ENCODE data around the gene THADA.

THADA gene

DNA sequence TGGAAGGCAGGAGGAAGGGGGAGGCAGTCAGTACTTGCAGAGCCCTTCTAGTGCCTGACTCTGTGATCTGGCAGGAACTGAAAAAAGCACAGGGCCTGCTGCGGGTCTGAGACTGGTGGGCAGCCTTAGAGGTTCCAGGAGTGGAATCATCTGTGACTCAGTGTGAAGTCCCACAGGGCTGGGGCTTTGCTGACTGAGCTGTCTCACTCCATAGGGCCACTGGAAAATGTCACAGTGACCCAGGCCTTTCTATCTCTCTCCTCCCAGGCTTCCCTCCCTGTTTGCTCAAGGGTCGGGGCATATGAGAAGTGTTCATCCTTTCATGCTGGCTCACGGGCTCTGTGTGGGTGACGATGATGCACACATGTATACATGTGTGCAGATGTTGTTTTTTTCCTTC, 322.3 kb downstream of the THADA start:
- TF ChIP-seq, protein P1, sequence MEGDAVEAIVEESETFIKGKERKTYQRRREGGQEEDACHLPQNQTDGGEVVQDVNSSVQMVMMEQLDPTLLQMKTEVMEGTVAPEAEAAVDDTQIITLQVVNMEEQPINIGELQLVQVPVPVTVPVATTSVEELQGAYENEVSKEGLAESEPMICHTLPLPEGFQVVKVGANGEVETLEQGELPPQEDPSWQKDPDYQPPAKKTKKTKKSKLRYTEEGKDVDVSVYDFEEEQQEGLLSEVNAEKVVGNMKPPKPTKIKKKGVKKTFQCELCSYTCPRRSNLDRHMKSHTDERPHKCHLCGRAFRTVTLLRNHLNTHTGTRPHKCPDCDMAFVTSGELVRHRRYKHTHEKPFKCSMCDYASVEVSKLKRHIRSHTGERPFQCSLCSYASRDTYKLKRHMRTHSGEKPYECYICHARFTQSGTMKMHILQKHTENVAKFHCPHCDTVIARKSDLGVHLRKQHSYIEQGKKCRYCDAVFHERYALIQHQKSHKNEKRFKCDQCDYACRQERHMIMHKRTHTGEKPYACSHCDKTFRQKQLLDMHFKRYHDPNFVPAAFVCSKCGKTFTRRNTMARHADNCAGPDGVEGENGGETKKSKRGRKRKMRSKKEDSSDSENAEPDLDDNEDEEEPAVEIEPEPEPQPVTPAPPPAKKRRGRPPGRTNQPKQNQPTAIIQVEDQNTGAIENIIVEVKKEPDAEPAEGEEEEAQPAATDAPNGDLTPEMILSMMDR (IDR thresholded peaks at IDR 0.05; ENCODE audit: low read depth, low read length, poor library complexity, severe bottlenecking), result no peak
- no peak for TF ChIP-seq EZH2phosphoT487 (IDR thresholded peaks at IDR 0.05; ENCODE audit: borderline replicate concordance, low read length)
- H3K9me2 ChIP-seq (replicated peaks; ENCODE audit: control insufficient read depth, low read length), result no peaks in the 10 kb centered on the region
- H3K27me3 ChIP-seq (ENCODE audit: control insufficient read depth, low read length), result no peaks in the 10 kb centered on the region
- H3F3A ChIP-seq (ENCODE audit: control insufficient read depth, insufficient read depth), result no peaks in the 10 kb centered on the region
- H3K4me2 ChIP-seq (ENCODE audit: low read length), result no peak overlapping the region
- no peaks in the 10 kb centered on the region for H3K79me2 ChIP-seq (ENCODE audit: control insufficient read depth, low read length)
- H3K9me3 ChIP-seq (ENCODE audit: control insufficient read depth, insufficient read depth, low read length), result no peaks in the 10 kb centered on the region
- no peaks in the 10 kb centered on the region for H3K4me1 ChIP-seq (ENCODE audit: control insufficient read depth, low read length)
- H3K36me3 ChIP-seq (ENCODE audit: control insufficient read depth, low read length), result peaks cover 3% of the 10 kb centered on the region; the same call in 1 of the 2 replicates
- H3K4me3 ChIP-seq (ENCODE audit: low read length), result no peak overlapping the region
- no peaks in the 10 kb centered on the region for H4K20me1 ChIP-seq (ENCODE audit: control insufficient read depth, insufficient read depth, low read depth, low read length)
- no peak overlapping the region for H3K27ac ChIP-seq (ENCODE audit: low read depth, low read length)

- Histone ChIP-seq H3K36me3 (ENCODE audit: control insufficient read depth, low read length) (no peaks in the 10 kb centered on the region), H3K27me3 (ENCODE audit: control insufficient read depth, low read length) (no peaks in the 10 kb centered on the region), H3F3A (ENCODE audit: control insufficient read depth, insufficient read depth) (no peaks in the 10 kb centered on the region), H4K20me1 (ENCODE audit: control insufficient read depth, insufficient read depth, low read depth, low read length) (no peaks in the 10 kb centered on the region), H3K9me3 (ENCODE audit: control insufficient read depth, insufficient read depth, low read length) (no peaks in the 10 kb centered on the region), H3K4me2 (ENCODE audit: low read length) (no peak overlapping the region), H3K9me2 (replicated peaks; ENCODE audit: control insufficient read depth, low read length) (no peaks in the 10 kb centered on the region), H3K27ac (ENCODE audit: low read depth, low read length) (no peak overlapping the region), H3K4me3 (ENCODE audit: low read length) (no peak overlapping the region), H3K79me2 (ENCODE audit: control insufficient read depth, low read length) (no peaks in the 10 kb centered on the region), H3K4me1 (ENCODE audit: control insufficient read depth, low read length) (no peaks in the 10 kb centered on the region)
- TF ChIP-seq, protein P1 (IDR thresholded peaks at IDR 0.05; ENCODE audit: low read depth, low read length, poor library complexity, severe bottlenecking), result peak; percentile 23
- TF ChIP-seq EZH2phosphoT487 (IDR thresholded peaks at IDR 0.05; ENCODE audit: borderline replicate concordance, low read length), result no peak
Observed at GRCh38 chr2:43270930-43271615, 324.8 kb downstream of the THADA start.

GRCh38 chr2:43270461-43270860, 325.4 kb downstream of the THADA start:
- TF ChIP-seq, protein P1 (IDR thresholded peaks at IDR 0.05; ENCODE audit: low read depth, low read length, poor library complexity, severe bottlenecking), result no peak
- H3F3A ChIP-seq (ENCODE audit: control insufficient read depth, insufficient read depth), result no peaks in the 10 kb centered on the region
- H3K4me1 ChIP-seq (ENCODE audit: control insufficient read depth, low read length), result no peaks in the 10 kb centered on the region
- no peaks in the 10 kb centered on the region for H3K36me3 ChIP-seq (ENCODE audit: control insufficient read depth, low read length)
- no peaks in the 10 kb centered on the region for H4K20me1 ChIP-seq (ENCODE audit: control insufficient read depth, insufficient read depth, low read depth, low read length)
- no peak overlapping the region for H3K4me2 ChIP-seq (ENCODE audit: low read length)
- no peaks in the 10 kb centered on the region for H3K9me3 ChIP-seq (ENCODE audit: control insufficient read depth, insufficient read depth, low read length)
- no peaks in the 10 kb centered on the region for H3K27me3 ChIP-seq (ENCODE audit: control insufficient read depth, low read length)
- no peak overlapping the region for H3K4me3 ChIP-seq (ENCODE audit: low read length)
- no peak overlapping the region for H3K27ac ChIP-seq (ENCODE audit: low read depth, low read length)
- H3K79me2 ChIP-seq (ENCODE audit: control insufficient read depth, low read length), result no peaks in the 10 kb centered on the region
- no peaks in the 10 kb centered on the region for H3K9me2 ChIP-seq (replicated peaks; ENCODE audit: control insufficient read depth, low read length)

All from DOHH2 (cell line).